GM19023 (cell line): ENCODE data around the gene LAPTM5.

Experiments
- ATAC-seq: cut with Tn5 transposase; IDR thresholded peaks from one replicate; pipeline ENCODE4 v1.9.1; 2021; ENCODE audit warnings: mild to moderate bottlenecking, moderate library complexity; ENCODE audit not compliant: unreplicated experiment

Gene LAPTM5

GRCh38 chr1:30745156-30745833, 12.3 kb downstream of the LAPTM5 start:
- no peak for ATAC-seq

GRCh38 chr1:30744060-30744756, 13.4 kb downstream of the LAPTM5 start:
- no peak for ATAC-seq

GRCh38 chr1:30743584-30744059, 14.0 kb downstream of the LAPTM5 start:
- ATAC-seq = peak; percentile 29

GRCh38 chr1:30742963-30743559, 14.5 kb downstream of the LAPTM5 start:
- ATAC-seq = no peak

GRCh38 chr1:30742300-30742962, 15.1 kb downstream of the LAPTM5 start:
- ATAC-seq = no peak

GRCh38 chr1:30741239-30741894, 16.2 kb downstream of the LAPTM5 start:
- no peak for ATAC-seq

GRCh38 chr1:30740251-30741238, 17.0 kb downstream of the LAPTM5 start:
- no peak for ATAC-seq

GRCh38 chr1:30739601-30740000, 18.0 kb downstream of the LAPTM5 start:
- no peak for ATAC-seq

- no peak for ATAC-seq
Measured at GRCh38 chr1:30738715-30739559, 18.6 kb downstream of the LAPTM5 start.

GRCh38 chr1:30738040-30738714, 19.4 kb downstream of the LAPTM5 start:
- ATAC-seq = no peak

- ATAC-seq = no peak
Measured at GRCh38 chr1:30737357-30738039, 20.1 kb downstream of the LAPTM5 start.

GRCh38 chr1:30735668-30736498, 21.7 kb downstream of the LAPTM5 start:
- no peak for ATAC-seq

GRCh38 chr1:30735124-30735523, 22.4 kb downstream of the LAPTM5 start:
- no peak for ATAC-seq

- ATAC-seq = no peak
Measured at GRCh38 chr1:30734580-30734979, 23.0 kb downstream of the LAPTM5 start.

- no peak for ATAC-seq
Measured at GRCh38 chr1:30734106-30734505, 23.5 kb downstream of the LAPTM5 start.

- no peak for ATAC-seq
Measured at GRCh38 chr1:30733493-30733892, 24.1 kb downstream of the LAPTM5 start.
